ENCODE results near the gene TTC17.

The TTC17 gene

DNA sequence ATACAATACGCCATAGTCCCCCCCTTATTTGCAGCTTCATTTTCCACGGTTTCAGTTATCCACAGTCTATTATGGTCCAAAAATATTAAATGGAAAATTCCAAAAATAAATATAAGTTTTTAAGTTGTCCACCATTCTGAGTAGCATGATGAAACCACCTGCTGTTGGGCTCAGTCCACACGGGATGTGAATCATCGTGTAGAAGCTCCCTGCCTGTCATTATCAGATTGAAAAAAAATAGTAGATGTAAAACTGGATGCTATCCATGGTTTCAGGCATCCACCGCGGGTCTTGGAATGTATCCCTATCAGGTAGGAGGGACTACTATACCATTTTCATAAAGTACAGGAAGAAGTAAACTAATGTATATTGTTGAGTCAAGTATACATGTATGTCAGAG, 127.4 kb downstream of the TTC17 start:
- no peak for TF ChIP-seq CTCF (IDR thresholded peaks at IDR 0.05; ENCODE audit: low read depth, low read length, missing control alignments)
- Histone ChIP-seq H3K36me3 (replicated peaks) (peaks cover 7% of the 10 kb centered on the region), H3K27ac (no peak overlapping the region), H3K4me3 (ENCODE audit: low read depth, low read length) (no peak overlapping the region), H3K27me3 (replicated peaks) (no peaks in the 10 kb centered on the region)
- DNase-seq, result peak; percentile 48
- in situ Hi-C loops (cut with HindIII; ENCODE audit: low pct_ligation_motif_present, low sequenced_read_pairs), result no loop called here

DNA sequence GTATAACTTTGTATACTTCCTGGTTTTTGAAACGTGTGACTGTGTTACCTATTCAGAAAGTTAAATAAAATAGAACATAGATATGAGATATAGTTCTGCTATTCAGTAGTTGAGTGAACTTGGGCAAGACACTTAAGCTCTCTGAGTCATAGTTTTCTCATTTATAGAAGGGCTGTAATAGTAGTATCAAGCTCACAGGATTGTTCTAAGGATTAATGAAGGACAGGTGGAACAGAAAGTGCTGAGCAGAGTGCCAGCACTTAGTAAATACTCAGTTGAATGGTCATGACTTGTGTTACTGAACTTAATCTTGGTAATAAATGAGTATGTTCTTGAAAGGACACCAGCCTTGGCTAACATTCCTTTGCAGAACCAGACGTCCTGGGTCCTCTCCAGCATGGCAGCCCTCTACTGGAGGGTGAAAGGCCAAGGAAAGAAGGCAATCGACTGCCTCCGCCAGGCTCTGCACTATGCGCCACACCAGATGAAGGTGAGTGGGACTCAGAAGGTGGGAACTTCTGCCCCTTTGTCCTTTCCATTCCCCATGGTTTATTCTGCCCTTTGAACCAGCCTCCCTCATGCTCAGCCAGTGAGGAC, 131.2 kb downstream of the TTC17 start:
- Histone ChIP-seq H3K27ac (no peak overlapping the region), H3K27me3 (replicated peaks) (no peaks in the 10 kb centered on the region), H3K36me3 (replicated peaks) (peaks cover 22% of the 10 kb centered on the region), H3K4me3 (ENCODE audit: low read depth, low read length) (no peak overlapping the region)
- no peak for TF ChIP-seq CTCF (IDR thresholded peaks at IDR 0.05; ENCODE audit: low read depth, low read length, missing control alignments)
- DNase-seq, result no peak
- in situ Hi-C loops (cut with HindIII; ENCODE audit: low pct_ligation_motif_present, low sequenced_read_pairs), result no loop called here

DNA sequence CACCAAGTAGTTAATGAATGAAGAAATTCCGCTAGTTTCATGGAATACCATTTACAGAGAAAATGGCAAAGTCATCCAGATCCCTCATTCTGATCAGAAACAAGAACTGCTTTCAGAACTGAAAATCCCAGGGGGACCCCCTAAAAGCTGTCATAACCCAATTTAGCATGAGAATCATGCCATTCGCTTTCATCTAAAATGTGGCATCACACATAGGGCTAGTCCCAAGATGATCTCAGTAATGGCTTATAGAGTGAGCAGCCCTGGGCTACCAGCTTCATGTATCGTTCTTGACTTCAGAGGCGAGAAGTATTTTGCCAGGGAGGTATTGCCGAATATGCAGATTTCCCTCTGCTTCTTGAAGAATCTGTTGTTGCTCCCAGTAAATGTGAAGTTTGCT, 134.0 kb downstream of the TTC17 start:
- H3K27me3 ChIP-seq (replicated peaks), result no peaks in the 10 kb centered on the region
- DNase-seq, result no peak
- H3K36me3 ChIP-seq (replicated peaks), result peaks cover 22% of the 10 kb centered on the region
- H3K4me3 ChIP-seq (ENCODE audit: low read depth, low read length), result no peak overlapping the region
- TF ChIP-seq CTCF (IDR thresholded peaks at IDR 0.05; ENCODE audit: low read depth, low read length, missing control alignments), result no peak
- H3K27ac ChIP-seq, result no peak overlapping the region
- in situ Hi-C loops (cut with HindIII; ENCODE audit: low pct_ligation_motif_present, low sequenced_read_pairs), result no loop called here

DNA sequence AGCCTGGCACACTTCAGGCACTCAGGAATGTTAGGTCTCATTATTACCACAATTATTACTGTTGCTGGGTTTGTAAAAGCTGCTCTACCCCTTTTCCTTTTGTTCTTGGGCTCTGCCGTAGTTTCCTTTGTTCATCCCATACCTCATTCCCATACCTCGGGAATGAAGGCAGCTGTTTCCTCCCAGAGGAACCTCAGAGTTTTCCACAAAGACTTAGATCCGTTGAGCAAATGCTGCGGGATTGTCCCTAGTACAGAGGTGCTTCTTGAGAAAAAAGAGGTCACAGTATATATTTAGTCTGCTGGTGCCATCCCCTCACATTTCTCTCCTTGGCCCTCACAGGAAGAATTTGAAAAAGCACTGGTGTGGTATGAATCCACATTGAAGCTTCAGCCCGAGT, 134.7 kb downstream of the TTC17 start:
- in situ Hi-C loops (cut with HindIII; ENCODE audit: low pct_ligation_motif_present, low sequenced_read_pairs), result no loop called here
- DNase-seq, result no peak
- H3K36me3 ChIP-seq (replicated peaks), result peaks cover 22% of the 10 kb centered on the region
- no peak overlapping the region for H3K4me3 ChIP-seq (ENCODE audit: low read depth, low read length)
- no peaks in the 10 kb centered on the region for H3K27me3 ChIP-seq (replicated peaks)
- H3K27ac ChIP-seq, result no peak overlapping the region
- TF ChIP-seq CTCF (IDR thresholded peaks at IDR 0.05; ENCODE audit: low read depth, low read length, missing control alignments), result no peak

DNA sequence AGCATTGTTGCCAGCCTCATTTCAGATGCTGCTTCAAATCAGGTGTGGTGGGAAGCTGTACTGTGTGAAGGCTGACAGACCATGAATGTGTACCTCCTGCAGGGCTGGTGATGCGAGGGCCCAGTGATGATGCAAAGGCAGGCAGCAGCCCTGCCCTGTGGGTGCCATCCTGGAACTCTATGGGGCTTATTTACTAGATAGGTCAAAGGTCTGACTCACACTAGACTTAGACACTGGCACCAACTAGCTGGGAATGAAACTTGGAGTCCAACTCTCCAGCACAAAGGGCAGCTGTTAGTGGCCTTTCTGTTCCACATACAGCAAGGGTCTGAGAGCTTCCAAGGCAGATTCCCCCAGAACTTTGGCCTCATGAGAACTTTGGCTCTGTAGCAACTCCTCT, 138.4 kb downstream of the TTC17 start:
- no peaks in the 10 kb centered on the region for H3K27me3 ChIP-seq (replicated peaks)
- no peak for TF ChIP-seq CTCF (IDR thresholded peaks at IDR 0.05; ENCODE audit: low read depth, low read length, missing control alignments)
- no peak overlapping the region for H3K4me3 ChIP-seq (ENCODE audit: low read depth, low read length)
- peaks cover 7% of the 10 kb centered on the region for H3K36me3 ChIP-seq (replicated peaks)
- H3K27ac ChIP-seq, result no peak overlapping the region
- no peak for DNase-seq
- in situ Hi-C loops (cut with HindIII; ENCODE audit: low pct_ligation_motif_present, low sequenced_read_pairs), result no loop called here

DNA sequence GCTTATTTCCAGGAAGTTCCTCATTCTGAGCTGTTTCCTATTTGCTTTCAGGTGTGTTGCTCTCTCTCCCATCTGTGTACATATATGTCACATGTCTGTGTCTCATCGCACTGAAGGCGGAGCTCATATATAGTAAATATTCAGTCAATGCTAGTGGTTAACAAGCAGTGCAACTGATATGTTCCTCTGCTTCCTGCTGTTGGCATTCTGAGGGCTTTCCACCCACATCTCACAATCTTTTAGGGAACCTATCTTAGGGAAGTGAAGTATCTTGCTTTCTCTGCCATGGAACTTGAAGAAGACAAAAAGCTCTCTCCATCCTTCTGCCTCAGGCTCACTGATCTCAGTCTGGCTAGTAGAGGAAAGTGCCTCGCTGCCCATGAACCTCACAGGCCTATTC, 139.8 kb downstream of the TTC17 start:
- in situ Hi-C loops (cut with HindIII; ENCODE audit: low pct_ligation_motif_present, low sequenced_read_pairs), result no loop called here
- no peak overlapping the region for H3K27ac ChIP-seq
- H3K36me3 ChIP-seq (replicated peaks), result peaks cover 4% of the 10 kb centered on the region
- no peak for DNase-seq
- H3K4me3 ChIP-seq (ENCODE audit: low read depth, low read length), result no peak overlapping the region
- no peaks in the 10 kb centered on the region for H3K27me3 ChIP-seq (replicated peaks)
- TF ChIP-seq CTCF (IDR thresholded peaks at IDR 0.05; ENCODE audit: low read depth, low read length, missing control alignments), result no peak
